ENCODE results near the gene TRPM2.

Gene TRPM2

DNA sequence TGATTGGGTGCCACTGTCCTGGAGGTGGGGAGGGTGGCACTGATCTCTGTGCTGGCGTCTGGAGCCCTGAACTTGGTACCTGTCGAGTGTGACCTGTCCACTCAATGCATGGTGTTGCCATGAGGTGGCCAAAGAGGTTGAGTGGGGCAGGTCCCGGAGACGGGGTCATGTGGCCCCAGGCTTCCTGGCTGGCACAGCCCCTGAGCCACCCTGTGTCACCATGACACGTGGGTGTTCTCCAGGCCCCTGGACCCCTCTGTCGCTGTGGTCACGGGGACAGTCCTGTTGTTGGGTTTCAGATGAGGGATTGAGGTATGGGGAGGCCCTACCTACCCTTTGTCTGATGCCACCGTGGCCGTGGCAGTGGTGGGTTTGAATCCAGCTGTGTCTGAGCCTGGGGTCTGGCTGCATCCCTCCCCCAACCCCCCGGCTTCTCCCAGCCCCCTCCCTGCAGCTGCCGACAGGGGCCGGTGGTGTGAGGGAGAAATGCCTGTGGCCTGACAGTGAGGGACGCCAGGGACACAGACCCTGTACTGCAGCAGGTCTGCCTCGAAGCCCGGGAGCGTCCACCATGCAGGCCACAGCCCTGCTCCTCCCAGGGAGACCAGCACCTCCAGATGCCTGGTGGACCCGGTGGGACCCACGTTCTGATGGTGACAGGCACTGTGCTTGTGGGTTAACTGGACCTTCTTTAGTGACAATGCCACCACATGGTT, 12.0 kb downstream of the TRPM2 start:
- DNase-seq (ENCODE audit: low read depth), result no peak
- TF ChIP-seq, protein P1, sequence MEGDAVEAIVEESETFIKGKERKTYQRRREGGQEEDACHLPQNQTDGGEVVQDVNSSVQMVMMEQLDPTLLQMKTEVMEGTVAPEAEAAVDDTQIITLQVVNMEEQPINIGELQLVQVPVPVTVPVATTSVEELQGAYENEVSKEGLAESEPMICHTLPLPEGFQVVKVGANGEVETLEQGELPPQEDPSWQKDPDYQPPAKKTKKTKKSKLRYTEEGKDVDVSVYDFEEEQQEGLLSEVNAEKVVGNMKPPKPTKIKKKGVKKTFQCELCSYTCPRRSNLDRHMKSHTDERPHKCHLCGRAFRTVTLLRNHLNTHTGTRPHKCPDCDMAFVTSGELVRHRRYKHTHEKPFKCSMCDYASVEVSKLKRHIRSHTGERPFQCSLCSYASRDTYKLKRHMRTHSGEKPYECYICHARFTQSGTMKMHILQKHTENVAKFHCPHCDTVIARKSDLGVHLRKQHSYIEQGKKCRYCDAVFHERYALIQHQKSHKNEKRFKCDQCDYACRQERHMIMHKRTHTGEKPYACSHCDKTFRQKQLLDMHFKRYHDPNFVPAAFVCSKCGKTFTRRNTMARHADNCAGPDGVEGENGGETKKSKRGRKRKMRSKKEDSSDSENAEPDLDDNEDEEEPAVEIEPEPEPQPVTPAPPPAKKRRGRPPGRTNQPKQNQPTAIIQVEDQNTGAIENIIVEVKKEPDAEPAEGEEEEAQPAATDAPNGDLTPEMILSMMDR (IDR thresholded peaks at IDR 0.05; ENCODE audit: low read depth, low read length, missing control alignments), result no peak
- H3K4me3 ChIP-seq (ENCODE audit: low read depth, low read length), result no peak overlapping the region

DNA sequence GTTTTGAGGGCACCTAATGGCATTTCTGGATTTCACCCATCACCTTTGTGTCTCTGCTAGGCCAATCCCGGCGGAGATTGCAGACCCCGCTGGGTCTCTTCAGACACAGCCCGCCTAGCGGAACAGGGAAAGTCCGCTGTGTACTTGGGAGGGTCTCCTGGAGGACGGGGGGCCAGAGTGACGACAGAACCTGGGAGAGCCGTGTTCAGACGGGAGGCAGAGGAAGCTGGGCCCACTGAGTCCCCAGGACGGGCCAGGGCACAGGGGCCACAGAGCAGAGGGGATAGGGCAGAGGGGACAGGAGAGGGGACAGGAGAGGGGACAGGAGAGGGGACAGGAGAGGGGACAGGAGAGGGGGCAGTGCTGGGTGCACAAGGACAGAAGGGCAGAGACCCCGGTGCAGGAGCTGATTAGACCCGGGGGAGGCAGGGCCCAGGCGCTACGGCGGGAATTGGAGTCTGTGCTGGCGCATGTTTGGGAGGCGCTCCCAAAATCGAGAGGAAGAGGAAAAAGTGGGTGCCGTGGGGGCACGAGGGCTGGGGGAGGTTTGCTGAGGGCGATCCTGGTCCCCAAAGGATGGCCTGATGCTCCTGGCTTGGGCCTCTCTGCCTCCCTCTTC, 12.7 kb downstream of the TRPM2 start:
- TF ChIP-seq, protein P1 (IDR thresholded peaks at IDR 0.05; ENCODE audit: low read depth, low read length, missing control alignments), result no peak
- DNase-seq (ENCODE audit: low read depth), result no peak

DNA sequence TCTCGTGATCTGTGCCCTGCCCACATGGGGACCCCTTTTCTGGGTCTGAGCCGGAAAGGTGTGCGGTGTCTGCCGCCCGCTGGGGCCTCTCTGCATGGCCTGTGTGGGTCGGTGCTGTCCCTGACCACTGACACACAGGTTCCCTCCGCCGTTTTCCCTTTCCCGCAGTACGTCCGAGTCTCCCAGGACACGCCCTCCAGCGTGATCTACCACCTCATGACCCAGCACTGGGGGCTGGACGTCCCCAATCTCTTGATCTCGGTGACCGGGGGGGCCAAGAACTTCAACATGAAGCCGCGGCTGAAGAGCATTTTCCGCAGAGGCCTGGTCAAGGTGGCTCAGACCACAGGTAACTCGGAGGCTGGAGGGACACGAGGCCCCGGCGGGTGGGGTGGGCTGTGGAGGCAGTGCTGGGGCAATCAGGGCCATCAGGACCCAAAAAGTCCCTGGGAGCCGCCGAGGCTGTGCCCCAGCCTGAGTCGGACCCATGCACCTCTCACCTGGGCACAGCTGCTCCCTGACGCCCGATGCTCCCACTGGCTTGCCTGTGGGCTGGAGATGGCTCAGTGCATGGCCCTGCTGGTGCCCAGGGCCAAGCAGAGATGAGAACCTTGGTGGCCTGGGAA, 13.3 kb downstream of the TRPM2 start:
- no peak overlapping the region for H3K4me3 ChIP-seq (ENCODE audit: low read depth, low read length)
- TF ChIP-seq, protein P1 (IDR thresholded peaks at IDR 0.05; ENCODE audit: low read depth, low read length, missing control alignments), result no peak
- no peak for DNase-seq (ENCODE audit: low read depth)

More for the DNA sequence above, 12.7 kb downstream of the TRPM2 start:
- no peak overlapping the region for H3K4me3 ChIP-seq (ENCODE audit: low read depth, low read length)

DNA sequence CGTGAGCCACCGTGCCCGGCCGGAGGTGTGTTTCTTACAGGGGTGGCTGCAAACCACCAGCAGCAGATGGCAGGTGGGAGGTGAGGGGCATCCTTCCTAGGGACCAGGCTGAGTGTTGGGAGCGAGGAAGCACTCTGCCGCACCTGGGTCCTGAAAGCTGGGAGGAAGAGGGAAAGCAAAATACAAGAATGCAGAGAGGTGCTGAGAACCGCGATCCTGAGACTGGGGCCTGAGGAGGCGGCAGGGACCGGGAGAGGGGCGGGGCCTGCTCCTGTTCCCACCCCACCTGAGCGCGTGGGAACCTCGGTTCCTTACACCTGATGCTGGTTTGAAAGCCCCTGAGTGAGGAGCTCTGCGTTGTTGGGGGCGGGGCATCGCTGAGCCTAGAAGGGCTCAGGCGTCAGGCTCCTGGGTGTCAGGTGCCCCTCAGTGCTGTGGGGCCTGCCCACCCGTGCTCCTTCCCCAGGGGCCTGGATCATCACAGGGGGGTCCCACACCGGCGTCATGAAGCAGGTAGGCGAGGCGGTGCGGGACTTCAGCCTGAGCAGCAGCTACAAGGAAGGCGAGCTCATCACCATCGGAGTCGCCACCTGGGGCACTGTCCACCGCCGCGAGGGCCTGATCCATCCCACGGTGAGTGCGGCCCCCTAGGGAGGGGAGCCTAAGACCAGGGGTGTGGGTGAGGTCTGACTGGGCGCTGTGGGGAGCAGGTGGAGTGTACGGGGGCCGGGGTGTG, 15.5 kb downstream of the TRPM2 start:
- TF ChIP-seq, protein P1 (IDR thresholded peaks at IDR 0.05; ENCODE audit: low read depth, low read length, missing control alignments), result no peak
- no peak overlapping the region for H3K4me3 ChIP-seq (ENCODE audit: low read depth, low read length)
- no peak for DNase-seq (ENCODE audit: low read depth)

DNA sequence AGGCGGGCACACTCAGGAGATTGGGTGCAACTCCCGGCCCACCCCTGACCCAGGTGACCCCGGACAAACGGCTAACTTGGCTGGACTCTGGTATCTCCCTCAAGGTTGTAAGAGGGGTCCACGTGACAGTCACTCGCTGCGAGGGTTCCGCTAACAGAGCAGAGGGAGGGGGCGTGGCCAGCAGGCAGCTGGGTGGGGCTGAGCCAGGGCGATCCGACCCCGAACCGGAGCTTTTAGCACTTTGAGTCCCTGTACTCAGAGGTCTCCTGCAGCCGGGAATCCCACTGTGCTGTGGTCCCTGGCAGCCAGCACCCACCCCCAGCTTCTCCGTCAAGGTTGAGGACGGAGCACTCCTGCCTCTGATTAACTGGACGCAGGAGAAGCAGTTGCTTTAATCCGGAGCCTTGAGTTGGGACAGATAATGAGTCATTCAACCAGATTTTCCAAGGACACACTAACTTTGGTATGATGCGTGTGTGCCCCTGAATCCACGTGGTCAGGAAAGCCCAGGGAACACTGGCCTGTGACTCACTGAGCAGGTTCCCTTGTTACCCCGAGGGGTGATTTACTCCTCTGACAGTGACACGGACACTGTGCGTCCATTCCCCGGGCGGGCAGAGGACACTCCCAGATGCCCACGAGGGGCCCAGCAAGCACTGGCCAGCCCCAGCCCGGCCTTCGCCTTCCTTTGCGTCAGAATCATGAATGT, 16.8 kb downstream of the TRPM2 start:
- TF ChIP-seq, protein P1 (IDR thresholded peaks at IDR 0.05; ENCODE audit: low read depth, low read length, missing control alignments), result no peak
- H3K4me3 ChIP-seq (ENCODE audit: low read depth, low read length), result no peak overlapping the region
- no peak for DNase-seq (ENCODE audit: low read depth)

DNA sequence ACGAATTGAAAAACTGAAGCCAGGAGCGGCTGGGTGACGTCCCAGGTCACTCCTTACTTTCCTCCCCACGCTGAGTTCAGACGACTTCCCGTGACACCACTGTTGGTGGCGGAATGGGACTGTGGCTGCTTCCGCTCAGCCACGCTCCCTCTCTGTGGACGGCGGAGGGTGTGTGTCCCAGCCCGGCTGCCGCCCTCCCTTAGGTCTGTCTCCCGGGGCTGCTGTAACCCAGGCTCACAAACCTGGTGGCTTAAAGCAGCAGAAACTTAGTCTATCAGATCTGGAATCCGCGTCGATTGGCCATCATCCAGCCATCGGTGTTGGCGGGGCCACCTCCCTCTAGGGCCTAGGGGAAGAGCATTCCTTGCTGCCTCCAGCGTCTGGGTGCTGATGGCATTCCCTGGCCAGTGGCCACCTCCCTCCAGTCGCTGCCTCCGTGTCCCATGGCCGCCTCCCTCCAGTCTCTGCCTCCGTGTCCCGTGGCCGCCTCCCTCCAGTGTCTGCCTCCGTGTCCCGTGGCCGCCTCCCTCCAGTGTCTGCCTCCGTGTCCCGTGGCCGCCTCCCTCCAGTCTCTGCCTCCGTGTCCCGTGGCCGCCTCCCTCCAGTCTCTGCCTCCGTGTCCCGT, 17.5 kb downstream of the TRPM2 start:
- no peak for DNase-seq (ENCODE audit: low read depth)
- TF ChIP-seq, protein P1 (IDR thresholded peaks at IDR 0.05; ENCODE audit: low read depth, low read length, missing control alignments), result no peak
- H3K4me3 ChIP-seq (ENCODE audit: low read depth, low read length), result no peak overlapping the region
